OCI-LY3 (cell line): ENCODE measurements around the gene FOXA2.

ENCODE experiments used
- H2AFZ ChIP-seq: fragments of 200-600, 300-600 bp; shearing (Covaris generic); 2 replicates; pipeline ENCODE4 v1.6.0; 2014; ENCODE audit warnings: antibody characterized with exemption, low read depth, low read length
- H3K27ac ChIP-seq: fragments of 200-600, 300-600 bp; sonication (generic); 2 replicates; pipeline ENCODE4 v1.5.1; 2014; ENCODE audit warnings: mild to moderate bottlenecking, low read length, moderate library complexity, mixed read lengths
- H3K27me3 ChIP-seq: fragments of 200-600, 300-600 bp; sonication (generic); 2 replicates; pipeline ENCODE4 v1.6.1; 2014; ENCODE audit warnings: low read depth, low read length, mixed read lengths
- H3K36me3 ChIP-seq: fragments of 200-600, 300-600 bp; sonication (generic); replicated peaks from 2 replicates; pipeline ENCODE3; 2014; ENCODE audit warnings: low read depth, low read length, mixed read lengths
- H3K4me1 ChIP-seq: fragments of 300-600, 200-600 bp; sonication (generic); 2 replicates; pipeline ENCODE4 v1.6.1; 2014; ENCODE audit warnings: low read length, mixed read lengths
- H3K4me2 ChIP-seq: fragments of 200-600, 300-600 bp; sonication (generic); 2 replicates; pipeline ENCODE4 v1.6.1; 2014; ENCODE audit warnings: low read length, mixed read lengths
- H3K4me3 ChIP-seq: fragments of 300-600, 200-600 bp; sonication (generic); 2 replicates; pipeline ENCODE4 v1.5.1; 2014; ENCODE audit warnings: antibody characterized with exemption, mild to moderate bottlenecking, low read length, moderate library complexity
- H3K79me2 ChIP-seq: fragments of 300-600, 200-600 bp; shearing (Covaris generic); 2 replicates; pipeline ENCODE4 v1.6.1; 2014; ENCODE audit warnings: mild to moderate bottlenecking, low read length, mixed read lengths
- H3K9ac ChIP-seq: fragments of 300-600, 200-600 bp; shearing (Covaris generic); 2 replicates; pipeline ENCODE4 v1.6.0; 2014; ENCODE audit warnings: mild to moderate bottlenecking, low read length, moderate library complexity
- H3K9me3 ChIP-seq: fragments of 200-600, 300-600 bp; shearing (Covaris generic); 2 replicates; pipeline ENCODE4 v1.6.1; 2014; ENCODE audit warnings: low read length, mixed read lengths; ENCODE audit not compliant: insufficient read depth
- H4K20me1 ChIP-seq: fragments of 200-600, 300-600 bp; sonication (generic); 2 replicates; pipeline ENCODE4 v1.6.1; 2016; ENCODE audit warnings: low read length, mixed read lengths; ENCODE audit not compliant: insufficient read depth
- EZH2phosphoT487 ChIP-seq: fragments of 200-600 bp; shearing (Covaris generic); IDR thresholded peaks from 2 replicates; pipeline ENCODE4 v1.6.1; 2018; ENCODE audit warnings: antibody characterized with exemption, mixed run types, low read depth
- TF ChIP-seq, protein P1 (sequence below): fragments of 200-600, 300-600 bp; sonication (generic); IDR thresholded peaks from 2 replicates; pipeline ENCODE4 v1.5.1; 2014; ENCODE audit warnings: antibody characterized with exemption, low read length, low read depth

Gene FOXA2

DNA sequence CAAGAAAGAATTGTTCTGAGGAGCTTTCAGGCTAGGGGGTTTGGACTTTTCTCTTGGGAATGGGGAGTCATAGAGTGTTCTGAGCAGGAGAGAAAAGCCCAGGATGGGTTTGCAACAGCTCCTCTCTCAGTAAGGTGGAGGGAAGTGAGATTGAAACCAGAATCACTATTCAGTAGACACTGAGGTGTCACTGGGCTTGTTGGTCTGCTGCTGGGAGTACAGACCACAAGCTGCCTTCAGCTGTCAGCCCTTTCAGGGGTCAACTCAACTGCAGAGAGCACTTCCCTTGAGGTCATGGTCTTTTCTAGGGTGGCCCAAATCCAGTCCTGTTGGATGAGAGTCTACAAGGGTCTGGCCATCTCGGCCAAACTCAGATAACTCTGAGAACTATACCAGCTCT is 12.9 kb upstream of the FOXA2 start:
- Histone ChIP-seq H3K36me3 (no peaks in the 10 kb centered on the region), H3K4me3 (no peak overlapping the region), H3K4me2 (no peak overlapping the region), H3K9me3 (no peaks in the 10 kb centered on the region), H4K20me1 (no peaks in the 10 kb centered on the region), H3K4me1 (no peaks in the 10 kb centered on the region), H2AFZ (no peak overlapping the region), H3K27ac (no peak overlapping the region), H3K27me3 (no peaks in the 10 kb centered on the region; the same call in 1 of the 2 replicates), H3K9ac (no peak overlapping the region), H3K79me2 (no peaks in the 10 kb centered on the region)
- TF ChIP-seq EZH2phosphoT487 = no peak
- TF ChIP-seq, protein P1, sequence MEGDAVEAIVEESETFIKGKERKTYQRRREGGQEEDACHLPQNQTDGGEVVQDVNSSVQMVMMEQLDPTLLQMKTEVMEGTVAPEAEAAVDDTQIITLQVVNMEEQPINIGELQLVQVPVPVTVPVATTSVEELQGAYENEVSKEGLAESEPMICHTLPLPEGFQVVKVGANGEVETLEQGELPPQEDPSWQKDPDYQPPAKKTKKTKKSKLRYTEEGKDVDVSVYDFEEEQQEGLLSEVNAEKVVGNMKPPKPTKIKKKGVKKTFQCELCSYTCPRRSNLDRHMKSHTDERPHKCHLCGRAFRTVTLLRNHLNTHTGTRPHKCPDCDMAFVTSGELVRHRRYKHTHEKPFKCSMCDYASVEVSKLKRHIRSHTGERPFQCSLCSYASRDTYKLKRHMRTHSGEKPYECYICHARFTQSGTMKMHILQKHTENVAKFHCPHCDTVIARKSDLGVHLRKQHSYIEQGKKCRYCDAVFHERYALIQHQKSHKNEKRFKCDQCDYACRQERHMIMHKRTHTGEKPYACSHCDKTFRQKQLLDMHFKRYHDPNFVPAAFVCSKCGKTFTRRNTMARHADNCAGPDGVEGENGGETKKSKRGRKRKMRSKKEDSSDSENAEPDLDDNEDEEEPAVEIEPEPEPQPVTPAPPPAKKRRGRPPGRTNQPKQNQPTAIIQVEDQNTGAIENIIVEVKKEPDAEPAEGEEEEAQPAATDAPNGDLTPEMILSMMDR = no peak

DNA sequence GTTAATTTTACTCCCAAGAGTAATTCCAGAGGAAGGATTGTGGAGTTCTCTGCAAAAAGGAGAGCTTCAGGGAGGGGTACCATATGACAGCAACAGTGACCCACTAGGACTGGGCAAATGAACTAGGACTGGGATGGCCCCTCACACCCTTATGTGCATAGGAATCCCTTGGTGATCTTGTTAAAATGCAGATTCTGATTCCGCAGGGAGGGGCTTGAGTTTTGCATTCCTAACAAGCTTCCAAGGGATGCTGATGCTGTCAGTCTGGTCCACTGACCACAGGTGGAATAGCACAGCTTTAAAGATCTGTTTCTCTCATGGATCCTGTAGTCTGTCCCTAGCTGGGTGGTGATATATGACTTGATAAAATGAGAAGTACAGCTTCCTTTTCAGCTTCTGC is 6.3 kb upstream of the FOXA2 start:
- H3K9me3 ChIP-seq = no peaks in the 10 kb centered on the region
- no peak overlapping the region for H3K4me3 ChIP-seq
- H2AFZ ChIP-seq = no peak overlapping the region
- H3K4me2 ChIP-seq = no peak overlapping the region
- no peak overlapping the region for H3K27ac ChIP-seq
- no peak for TF ChIP-seq EZH2phosphoT487
- TF ChIP-seq, protein P1 = no peak
- H3K9ac ChIP-seq = no peak overlapping the region
- H3K79me2 ChIP-seq = no peaks in the 10 kb centered on the region
- H4K20me1 ChIP-seq = no peaks in the 10 kb centered on the region
- no peaks in the 10 kb centered on the region for H3K4me1 ChIP-seq
- H3K36me3 ChIP-seq = no peaks in the 10 kb centered on the region
- H3K27me3 ChIP-seq = no peaks in the 10 kb centered on the region; the same call in 1 of the 2 replicates

DNA sequence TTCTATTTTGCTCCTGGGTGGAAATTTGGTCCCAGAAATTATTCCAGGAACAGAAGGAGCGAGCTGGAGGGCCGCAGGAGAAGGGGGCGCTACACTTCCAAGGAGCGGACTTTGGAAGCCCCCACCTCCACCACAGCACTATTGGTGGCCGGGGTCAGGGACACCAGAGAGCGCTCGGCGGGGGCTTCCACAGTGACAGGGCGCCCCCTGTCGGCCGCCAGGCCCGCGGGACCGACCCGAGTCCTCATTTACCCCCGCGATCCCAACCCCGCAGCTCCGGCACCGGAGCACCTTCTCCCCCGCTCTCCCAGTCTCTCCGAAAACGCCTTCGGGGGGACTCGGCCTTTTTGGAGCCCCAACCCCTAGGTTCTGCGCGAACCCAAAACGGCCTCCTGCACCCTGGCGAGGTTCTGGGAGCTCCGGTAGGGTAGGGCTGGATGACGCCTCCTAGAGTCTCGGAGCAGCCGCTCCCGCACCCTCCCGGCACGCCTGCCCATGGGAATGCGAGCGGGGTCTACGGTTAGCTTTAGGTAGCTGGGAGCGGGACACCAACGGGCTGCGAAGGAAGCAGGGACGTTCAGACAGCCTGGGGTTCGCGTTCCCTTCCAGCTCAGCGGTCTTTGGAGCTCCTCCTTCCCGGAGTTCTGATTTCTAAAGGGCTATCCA is 2.4 kb upstream of the FOXA2 start:
- Histone ChIP-seq H3K27ac (no peak overlapping the region), H3K79me2 (no peaks in the 10 kb centered on the region), H3K9ac (no peak overlapping the region), H3K4me2 (no peak overlapping the region), H3K4me1 (no peaks in the 10 kb centered on the region), H3K27me3 (no peaks in the 10 kb centered on the region), H2AFZ (no peak overlapping the region), H4K20me1 (no peaks in the 10 kb centered on the region), H3K4me3 (no peak overlapping the region), H3K9me3 (no peaks in the 10 kb centered on the region; the same call in 1 of the 2 replicates), H3K36me3 (no peaks in the 10 kb centered on the region)
- TF ChIP-seq, protein P1 = no peak
- no peak for TF ChIP-seq EZH2phosphoT487

DNA sequence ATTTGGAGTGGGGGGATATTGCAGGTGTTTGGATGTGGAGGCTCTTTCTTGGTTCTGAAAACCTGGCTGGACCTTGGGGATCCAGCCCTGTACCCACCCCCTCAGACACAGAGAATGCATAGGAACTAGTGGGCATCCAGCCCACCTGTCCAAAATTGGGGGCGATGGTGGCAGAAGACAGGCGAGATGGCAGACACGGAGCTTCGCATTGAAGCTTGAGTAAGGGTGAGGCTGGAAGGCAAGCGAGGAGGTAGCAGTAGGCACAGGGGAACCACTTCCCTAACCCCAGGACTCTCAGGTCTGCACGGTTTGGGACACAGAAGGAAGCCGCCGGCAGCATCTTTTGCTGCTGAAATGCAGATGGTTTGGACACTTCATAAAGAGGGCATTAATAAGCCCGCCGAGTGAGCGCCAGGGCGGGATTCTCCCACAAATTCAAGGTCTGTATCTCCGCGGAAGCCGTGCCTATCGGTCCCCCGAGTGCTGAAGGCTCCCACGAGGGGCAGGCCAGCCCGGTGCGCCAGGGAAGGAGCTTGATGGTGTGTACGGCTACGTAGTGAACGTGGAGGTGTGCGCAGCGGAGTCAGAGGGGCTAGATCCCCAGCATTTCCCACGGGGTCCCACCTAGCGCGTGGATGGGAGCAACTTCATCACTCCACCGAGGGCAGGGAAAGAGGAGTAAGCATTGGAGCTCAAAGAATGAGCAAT is 1.6 kb upstream of the FOXA2 start:
- no peak overlapping the region for H3K4me3 ChIP-seq

More for the DNA sequence above, 1.6 kb upstream of the FOXA2 start:
- Histone ChIP-seq H2AFZ (no peak overlapping the region), H4K20me1 (no peaks in the 10 kb centered on the region), H3K79me2 (no peaks in the 10 kb centered on the region), H3K9ac (no peak overlapping the region), H3K9me3 (no peaks in the 10 kb centered on the region; the same call in 1 of the 2 replicates), H3K27ac (no peak overlapping the region), H3K27me3 (no peaks in the 10 kb centered on the region), H3K36me3 (no peaks in the 10 kb centered on the region), H3K4me2 (no peak overlapping the region), H3K4me1 (no peaks in the 10 kb centered on the region)
- TF ChIP-seq, protein P1 = no peak
- no peak for TF ChIP-seq EZH2phosphoT487
